Gastrocnemius medialis (tissue), 4 donors: ENCODE measurements around the gene CMIP.

ENCODE experiments used
- POLR2A ChIP-seq, 2 donors: fragments of 450-650 bp; IDR thresholded peaks; one replicate each; pipeline ENCODE4 v1.6.1; 2017; ENCODE audit warnings: antibody characterized with exemption in 2 of 2, mild to moderate bottlenecking in 2 of 2, moderate library complexity in 2 of 2
- TF ChIP-seq, protein P1 (sequence below), 5 experiments: fragments of 450-650 bp in 3 of 5; fragments of 200-600 bp in 2 of 5; sonication (generic) in 2 of 5; IDR thresholded peaks in 4 of 5; conservative IDR thresholded peaks in 1 of 5; 1 replicate in 4 of 5; 2 replicates in 1 of 5; pipeline ENCODE4 v1.5.1; 2016 to 2019; ENCODE audit warnings: antibody characterized with exemption in 5 of 5, mild to moderate bottlenecking in 3 of 5, moderate library complexity in 3 of 5

DNA sequence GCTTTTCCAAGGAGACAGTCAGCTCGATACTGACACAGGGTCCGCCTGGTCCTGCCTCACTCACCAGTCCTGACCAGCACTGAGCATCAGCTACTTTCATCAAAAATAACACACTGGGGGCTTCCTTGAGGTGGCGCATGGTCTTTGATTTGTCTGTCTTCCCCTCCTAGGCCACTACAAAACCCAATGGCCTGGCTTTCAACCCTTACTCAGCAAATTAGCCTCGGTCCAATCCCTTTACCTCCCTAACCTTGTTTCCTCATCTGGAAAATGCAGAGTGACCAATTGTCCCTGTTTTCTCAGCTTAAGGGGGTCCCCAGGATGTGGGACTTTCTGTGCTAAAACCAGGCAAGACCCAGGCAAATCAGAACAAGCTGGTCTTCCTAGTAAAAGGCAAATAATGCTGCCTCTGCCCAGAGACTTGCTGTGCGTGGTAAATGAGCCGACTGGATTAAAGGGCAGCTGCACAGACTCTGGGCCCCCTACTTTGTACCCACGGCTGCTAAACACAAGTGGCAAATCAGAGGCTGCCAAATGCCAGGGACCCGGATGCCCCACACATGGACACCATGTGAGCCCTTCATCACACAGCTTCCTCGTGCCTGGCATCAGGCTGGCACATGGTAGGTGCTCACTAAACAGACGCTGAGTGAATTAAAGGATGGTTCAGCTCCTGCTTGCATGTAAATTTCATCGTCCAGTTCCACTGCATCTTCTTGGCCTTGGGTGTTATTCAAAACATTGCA is 31.2 kb upstream of the CMIP start:
- TF ChIP-seq, protein P1, sequence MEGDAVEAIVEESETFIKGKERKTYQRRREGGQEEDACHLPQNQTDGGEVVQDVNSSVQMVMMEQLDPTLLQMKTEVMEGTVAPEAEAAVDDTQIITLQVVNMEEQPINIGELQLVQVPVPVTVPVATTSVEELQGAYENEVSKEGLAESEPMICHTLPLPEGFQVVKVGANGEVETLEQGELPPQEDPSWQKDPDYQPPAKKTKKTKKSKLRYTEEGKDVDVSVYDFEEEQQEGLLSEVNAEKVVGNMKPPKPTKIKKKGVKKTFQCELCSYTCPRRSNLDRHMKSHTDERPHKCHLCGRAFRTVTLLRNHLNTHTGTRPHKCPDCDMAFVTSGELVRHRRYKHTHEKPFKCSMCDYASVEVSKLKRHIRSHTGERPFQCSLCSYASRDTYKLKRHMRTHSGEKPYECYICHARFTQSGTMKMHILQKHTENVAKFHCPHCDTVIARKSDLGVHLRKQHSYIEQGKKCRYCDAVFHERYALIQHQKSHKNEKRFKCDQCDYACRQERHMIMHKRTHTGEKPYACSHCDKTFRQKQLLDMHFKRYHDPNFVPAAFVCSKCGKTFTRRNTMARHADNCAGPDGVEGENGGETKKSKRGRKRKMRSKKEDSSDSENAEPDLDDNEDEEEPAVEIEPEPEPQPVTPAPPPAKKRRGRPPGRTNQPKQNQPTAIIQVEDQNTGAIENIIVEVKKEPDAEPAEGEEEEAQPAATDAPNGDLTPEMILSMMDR (IDR thresholded peaks at IDR 0.05 in 4 of 5, conservative IDR thresholded peaks at IDR 0.05 in 1 of 5): no peak
- no peak for TF ChIP-seq POLR2A (IDR thresholded peaks at IDR 0.05)
